GM19395 (cell line): Measurements from ENCODE around the gene ALX3.
"Not testable (repeated sequence)": the region's sequence is repeated elsewhere in the genome, so short reads cannot be mapped to it uniquely, and the experiment has no call there.

Experiments
- ATAC-seq: cut with Tn5 transposase; IDR thresholded peaks from one replicate; pipeline ENCODE4 v1.9.1; 2021; ENCODE audit warnings: mild to moderate bottlenecking, moderate library complexity; ENCODE audit not compliant: unreplicated experiment

The ALX3 gene

GRCh38 chr1:110089561-110090275, 19.2 kb upstream of the ALX3 start:
- no peak for ATAC-seq

GRCh38 chr1:110088739-110089316, 18.4 kb upstream of the ALX3 start:
- ATAC-seq = no peak

GRCh38 chr1:110087812-110088738, 17.6 kb upstream of the ALX3 start:
- no peak for ATAC-seq

- no peak for ATAC-seq
Measured at GRCh38 chr1:110086961-110087360, 16.5 kb upstream of the ALX3 start.

- ATAC-seq = no peak
Measured at GRCh38 chr1:110085671-110086070, 15.2 kb upstream of the ALX3 start.

- no peak for ATAC-seq
Measured at GRCh38 chr1:110084227-110085078, 14.0 kb upstream of the ALX3 start.

GRCh38 chr1:110083866-110084226, 13.4 kb upstream of the ALX3 start:
- ATAC-seq = no peak

- no peak for ATAC-seq
Measured at GRCh38 chr1:110083061-110083865, 12.8 kb upstream of the ALX3 start.

GRCh38 chr1:110082477-110082876, 12.0 kb upstream of the ALX3 start:
- no peak for ATAC-seq

- no peak for ATAC-seq
Measured at GRCh38 chr1:110081061-110081460, 10.6 kb upstream of the ALX3 start.

GRCh38 chr1:110079995-110080394, 9.5 kb upstream of the ALX3 start:
- not testable (repeated sequence) for ATAC-seq

- no peak for ATAC-seq
Measured at GRCh38 chr1:110076789-110077500, 6.5 kb upstream of the ALX3 start.

- no peak for ATAC-seq
Measured at GRCh38 chr1:110074166-110074565, 3.7 kb upstream of the ALX3 start.

GRCh38 chr1:110070282-110070669, 196 bp downstream of the ALX3 start:
- ATAC-seq = no peak

- ATAC-seq = no peak
Measured at GRCh38 chr1:110069404-110070281, 829 bp downstream of the ALX3 start.

GRCh38 chr1:110068646-110069403, 1.6 kb downstream of the ALX3 start:
- no peak for ATAC-seq

- ATAC-seq = no peak
Measured at GRCh38 chr1:110067893-110068645, 2.4 kb downstream of the ALX3 start.
